ENCODE results near the gene RHBDD3. TPM values are rescaled to one million over a fixed set of nuclear protein-coding genes. Genes with fewer than 3 reads are reported as not detected.

The RHBDD3 gene
- total and polyA plus RNA-seq, 9 of the 15 experiments (the other 6 are each of a cell fraction or from before 2014, with no cell fraction given): 0.32 to 35.6 (median 14.0) TPM

GRCh38 chr22:29306175-29306834 is 38.5 kb upstream of the RHBDD3 start, which contains the start of gene GAS2L1 (continued):
- peak; percentile 32; the same call in 1 of the 2 replicates for TF ChIP-seq REST (IDR thresholded peaks at IDR 0.05; ENCODE audit: borderline replicate concordance)
- TF ChIP-seq REST (CRISPR knock-in tag; IDR thresholded peaks at IDR 0.05; ENCODE audit: low read depth): no peak
- TF ChIP-seq RB1 (IDR thresholded peaks at IDR 0.05; ENCODE audit: low read depth): peak; percentile 81; the same call in 1 of the 2 replicates
- TF ChIP-seq HMG20A (CRISPR knock-in tag; conservative IDR thresholded peaks at IDR 0.05): no peak
- TF ChIP-seq CBFA2T3 (IDR thresholded peaks at IDR 0.05): peak; percentile 31
- 0 out of 2 replicates have a peak, but pooled peaks have one; percentile 17 for TF ChIP-seq ETV5 (CRISPR knock-in tag; IDR thresholded peaks at IDR 0.05; ENCODE audit: low read depth)
- peak; percentile 61 for TF ChIP-seq ELF1 (tag; IDR thresholded peaks at IDR 0.05)
- TF ChIP-seq SUPT5H (IDR thresholded peaks at IDR 0.05): peak; percentile 56
- no peak for TF ChIP-seq HNRNPK (IDR thresholded peaks at IDR 0.05; ENCODE audit: low read depth, low read length, poor library complexity, severe bottlenecking)
- TF ChIP-seq ZEB2 (IDR thresholded peaks at IDR 0.05): 0 out of 2 replicates have a peak, but pooled peaks have one; percentile 28
- TF ChIP-seq MTA3 (IDR thresholded peaks at IDR 0.05; ENCODE audit: borderline replicate concordance): peak; percentile 83
- TF ChIP-seq DPF2 (IDR thresholded peaks at IDR 0.05): peak; percentile 59; the same call in 1 of the 2 replicates
- TF ChIP-seq PRDM10 (IDR thresholded peaks at IDR 0.05; ENCODE audit: partially characterized antibody): peak; percentile 85
- peak; percentile 38 for TF ChIP-seq CCNT2 (IDR thresholded peaks at IDR 0.05; ENCODE audit: borderline replicate concordance, extremely low read depth, insufficient read length, low read depth, low read length)
- TF ChIP-seq ARID2 (IDR thresholded peaks at IDR 0.05): no peak
- peak; percentile 89 for TF ChIP-seq RBFOX2 (IDR thresholded peaks at IDR 0.05; ENCODE audit: low read depth, low read length)

All from K562 (cell line).